H9 (cell line): Measurements from ENCODE around the gene KIF2C. TPM values are rescaled to one million over a fixed set of nuclear protein-coding genes. Genes with fewer than 3 reads are reported as not detected.

Experiments
- DNase-seq: peaks from one replicate; pipeline ENCODE4 v3.0.0-alpha.2; 2017
- H2AFZ ChIP-seq: one replicate; pipeline ENCODE4 v1.6.1; 2013; ENCODE audit warnings: mild to moderate bottlenecking, low read length, control low read depth, moderate library complexity
- H2AK5ac ChIP-seq: 2 replicates; pipeline ENCODE4 v1.6.1; 2013; ENCODE audit warnings: low read length, control low read depth, mixed read lengths; ENCODE audit not compliant: insufficient read length
- H2BK120ac ChIP-seq: one replicate; pipeline ENCODE4 v1.6.1; 2013; ENCODE audit warnings: low read depth, mild to moderate bottlenecking, low read length, control low read depth, inconsistent platforms; ENCODE audit not compliant: poor library complexity, severe bottlenecking
- H2BK12ac ChIP-seq: 2 replicates; pipeline ENCODE4 v1.6.1; 2013; ENCODE audit warnings: low read length, control low read depth, mixed read lengths, low read depth; ENCODE audit not compliant: insufficient read length
- H2BK15ac ChIP-seq: 2 replicates; pipeline ENCODE4 v1.6.1; 2013; ENCODE audit warnings: low read depth, low read length, control low read depth
- H2BK20ac ChIP-seq: one replicate; pipeline ENCODE4 v1.6.1; 2013; ENCODE audit warnings: low read depth, mild to moderate bottlenecking, low read length, control low read depth, inconsistent platforms; ENCODE audit not compliant: poor library complexity, severe bottlenecking
- H2BK5ac ChIP-seq: 2 replicates; pipeline ENCODE4 v1.6.1; 2013; ENCODE audit warnings: low read length, control low read depth, mixed read lengths; ENCODE audit not compliant: insufficient read length
- H3K14ac ChIP-seq: 2 replicates; pipeline ENCODE4 v1.6.1; 2013; ENCODE audit warnings: low read length, control low read depth; ENCODE audit not compliant: insufficient read depth
- H3K18ac ChIP-seq: 2 replicates; pipeline ENCODE4 v1.6.1; 2013; ENCODE audit warnings: low read depth, mild to moderate bottlenecking, mixed read lengths, low read length, control low read depth; ENCODE audit not compliant: insufficient read length
- H3K23ac ChIP-seq: 2 replicates; pipeline ENCODE4 v1.6.1; 2013; ENCODE audit warnings: low read length, control low read depth, mixed read lengths, low read depth; ENCODE audit not compliant: insufficient read length
- H3K23me2 ChIP-seq: 2 replicates; pipeline ENCODE4 v1.6.1; 2013; ENCODE audit warnings: low read depth, mild to moderate bottlenecking, mixed read lengths, low read length, control low read depth; ENCODE audit not compliant: insufficient read length, poor library complexity, severe bottlenecking
- H3K27ac ChIP-seq: 2 replicates; pipeline ENCODE4 v1.5.1; 2013; ENCODE audit warnings: low read length, control low read depth, mixed read lengths, low read depth; ENCODE audit not compliant: insufficient read length
- H3K27me3 ChIP-seq: 2 replicates; pipeline ENCODE4 v1.6.1; 2013; ENCODE audit warnings: low read length, control low read depth, inconsistent platforms; ENCODE audit not compliant: insufficient read depth
- H3K4ac ChIP-seq: 2 replicates; pipeline ENCODE4 v1.6.1; 2013; ENCODE audit warnings: low read depth, mild to moderate bottlenecking, control low read depth, inconsistent platforms, low read length, moderate library complexity
- H3K4me1 ChIP-seq: 2 replicates; pipeline ENCODE4 v1.6.1; 2013; ENCODE audit warnings: low read length, control low read depth, inconsistent platforms; ENCODE audit not compliant: insufficient read depth
- H3K4me2 ChIP-seq: 2 replicates; pipeline ENCODE4 v1.6.1; 2013; ENCODE audit warnings: low read length, control low read depth, mixed read lengths; ENCODE audit not compliant: insufficient read length, insufficient read depth
- H3K56ac ChIP-seq: 2 replicates; pipeline ENCODE4 v1.6.1; 2013; ENCODE audit warnings: low read depth, mild to moderate bottlenecking, mixed read lengths, low read length, control low read depth; ENCODE audit not compliant: insufficient read length
- H3K79me1 ChIP-seq: 2 replicates; pipeline ENCODE4 v1.6.1; 2013; ENCODE audit warnings: low read depth, mild to moderate bottlenecking, moderate library complexity, low read length, control low read depth, inconsistent platforms; ENCODE audit not compliant: insufficient read depth, poor library complexity, severe bottlenecking
- H3K79me2 ChIP-seq: 2 replicates; pipeline ENCODE4 v1.6.1; 2013; ENCODE audit warnings: low read length, control low read depth, inconsistent platforms; ENCODE audit not compliant: insufficient read depth
- H3K9ac ChIP-seq: 2 replicates; pipeline ENCODE4 v1.6.1; 2013; ENCODE audit warnings: low read length, control low read depth, mixed read lengths; ENCODE audit not compliant: insufficient read length; ENCODE audit errors: extremely low read depth
- H3K9me3 ChIP-seq: one replicate; pipeline ENCODE4 v1.6.1; 2013; ENCODE audit warnings: low read depth, low read length, inconsistent platforms; ENCODE audit not compliant: control insufficient read depth
- H3T11ph ChIP-seq: one replicate; pipeline ENCODE4 v1.6.1; 2013; ENCODE audit warnings: mild to moderate bottlenecking, low read length, control low read depth, inconsistent platforms
- H4K20me1 ChIP-seq: one replicate; pipeline ENCODE4 v1.6.1; 2013; ENCODE audit not compliant: control insufficient read depth, insufficient read length, insufficient read depth
- H4K5ac ChIP-seq: 2 replicates; pipeline ENCODE4 v1.6.1; 2013; ENCODE audit warnings: low read depth, mild to moderate bottlenecking, mixed read lengths, low read length, control low read depth; ENCODE audit not compliant: insufficient read length
- H4K8ac ChIP-seq: replicated peaks from 2 replicates; pipeline ENCODE4 v1.6.1; 2013; ENCODE audit warnings: low read length, control low read depth, mixed read lengths, low read depth; ENCODE audit not compliant: insufficient read length
- H4K91ac ChIP-seq: 2 replicates; pipeline ENCODE4 v1.6.1; 2013; ENCODE audit warnings: low read depth, mild to moderate bottlenecking, moderate library complexity, mixed read lengths, low read length, control low read depth; ENCODE audit not compliant: insufficient read length
- H3K27ac Mint-ChIP-seq, 3 experiments: 2 replicates in 2 of 3; 3 replicates in 1 of 3; pipeline ENCODE4 v1.8.0; 2020 to 2021; ENCODE audit warnings: mixed read lengths in 3 of 3, mild to moderate bottlenecking in 1 of 3, moderate library complexity in 1 of 3
- H3K27me3 Mint-ChIP-seq: 2 replicates; pipeline ENCODE4 v1.8.0; 2021; ENCODE audit warnings: low read depth, mild to moderate bottlenecking, moderate library complexity, mixed read lengths
- H3K36me3 Mint-ChIP-seq, 3 experiments: 2 replicates in 2 of 3; 3 replicates in 1 of 3; pipeline ENCODE4 v1.8.0; 2020 to 2021; ENCODE audit warnings: low read depth in 3 of 3, mixed read lengths in 3 of 3; ENCODE audit not compliant: insufficient read depth in 1 of 3
- H3K4me1 Mint-ChIP-seq, 2 experiments: 2 replicates each; pipeline ENCODE4 v1.8.0; 2020; ENCODE audit warnings: mixed read lengths in 2 of 2
- H3K4me3 Mint-ChIP-seq, 2 experiments: 2 replicates in 1 of 2; 3 replicates in 1 of 2; pipeline ENCODE4 v1.8.0; 2020 to 2021; ENCODE audit warnings: mild to moderate bottlenecking in 2 of 2, mixed read lengths in 2 of 2, moderate library complexity in 1 of 2
- H3K9me3 Mint-ChIP-seq, 2 experiments: 2 replicates in 1 of 2; 3 replicates in 1 of 2; pipeline ENCODE4 v1.8.0; 2020; ENCODE audit warnings: mild to moderate bottlenecking in 2 of 2, mixed read lengths in 2 of 2, moderate library complexity in 1 of 2
- CTCF ChIP-seq: fragments of 200-600 bp; sonication (generic); conservative IDR thresholded peaks from 3 replicates; pipeline ENCODE4 v1.8.0; 2021; ENCODE audit warnings: antibody characterized with exemption, mild to moderate bottlenecking
- WGBS: extraction: QIAGEN DNeasy Blood & Tissue Kit; methylation state at CpG from one replicate; pipeline ENCODE4 v1.1.7; 2013; ENCODE audit warnings: missing lambda C conversion rate, low lambda C conversion rate, mixed read lengths; ENCODE audit not compliant: insufficient read length; ENCODE audit errors: extremely low coverage; 5-methylcytosine and 5-hydroxymethylcytosine counted together
- total RNA-seq: library from RNA; stranded (reverse); gene quantifications from 2 replicates; pipeline ENCODE4 v1.2.1, GENCODE V29; 2021

KIF2C gene
- total RNA-seq, 1 experiment from 2014 or later: 73.1 TPM

GRCh38 chr1:44803062-44803311 lies 63.4 kb downstream of the KIF2C start:
- Histone ChIP-seq H3K79me1 (no peaks in the 10 kb centered on the region), H3K23me2 (peaks cover 9% of the 10 kb centered on the region), H3K23ac (no peak overlapping the region), H3K14ac (no peak overlapping the region), H2BK15ac (no peak overlapping the region), H3K79me2 (no peaks in the 10 kb centered on the region), H3K9ac (no peak overlapping the region), H3K4me2 (no peak overlapping the region), H2AFZ (no peak overlapping the region), H2AK5ac (no peak overlapping the region), H3K27ac (no peak overlapping the region), H3K9me3 (no peaks in the 10 kb centered on the region), H3K4ac (no peak overlapping the region), H2BK20ac (no peak overlapping the region), H3T11ph (no peak overlapping the region), H2BK120ac (no peak overlapping the region), H4K8ac (no peak overlapping the region), H4K20me1 (no peaks in the 10 kb centered on the region), H3K56ac (no peak overlapping the region), H3K27me3 (no peaks in the 10 kb centered on the region), H2BK5ac (no peak overlapping the region), H4K5ac (no peak overlapping the region), H4K91ac (no peak overlapping the region), H3K4me1 (peaks cover 7% of the 10 kb centered on the region; the same call in 1 of the 2 replicates), H2BK12ac (no peak overlapping the region), H3K18ac (no peak overlapping the region)
- no peaks in the 10 kb centered on the region for H3K9me3 Mint-ChIP-seq
- no peak for TF ChIP-seq CTCF
- H3K36me3 Mint-ChIP-seq: peaks cover 3 to 44% (median 26%) of the 10 kb centered on the region in 3 experiments
- H3K27me3 Mint-ChIP-seq: peaks cover 3% of the 10 kb centered on the region
- WGBS: no CpG with 5 or more reads among the region's 9 CpGs
- peaks cover 25 to 31% of the 10 kb centered on the region in 2 experiments for H3K4me1 Mint-ChIP-seq
- no peak overlapping the region for H3K27ac Mint-ChIP-seq
- H3K4me3 Mint-ChIP-seq: no peak overlapping the region
- DNase-seq: no peak
